ENCODE measurements around the gene DDN. TPM values are rescaled to one million over a fixed set of nuclear protein-coding genes. Genes with fewer than 3 reads are reported as not detected.

DDN gene
- total and polyA plus RNA-seq, 10 of the 15 experiments (the other 5 are each of a cell fraction or from before 2014, with no cell fraction given), result 0.10 to 13.4 (median 3.7) TPM

DNA sequence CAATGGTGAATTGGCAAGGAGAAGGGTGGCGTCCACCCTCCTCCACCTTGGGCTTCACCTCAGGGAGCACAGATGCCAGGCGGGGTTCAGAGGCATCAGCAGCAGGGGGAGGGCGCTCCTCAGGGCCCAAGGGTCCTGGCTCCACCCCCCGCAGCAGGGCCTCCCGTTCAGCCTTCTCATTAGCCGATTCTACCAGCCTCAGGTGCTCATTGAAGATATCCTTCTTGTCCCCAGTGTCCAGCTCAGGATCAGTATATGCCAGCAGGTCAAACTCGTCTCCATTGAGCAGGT lies 38.7 kb upstream of the DDN start:
- Histone ChIP-seq H3K4me1 (ENCODE audit: control insufficient read depth, insufficient read depth, low read length) (no peaks in the 10 kb centered on the region), H3K9me3 (replicated peaks; ENCODE audit: control insufficient read depth, insufficient read depth, low read length) (no peaks in the 10 kb centered on the region), H4K20me1 (ENCODE audit: control insufficient read depth, insufficient read depth) (no peaks in the 10 kb centered on the region), H2AFZ (ENCODE audit: control insufficient read depth, low read depth, low read length) (no peak overlapping the region), H3K36me3 (ENCODE audit: control insufficient read depth in 2 of 2, insufficient read depth in 2 of 2, low read length in 1 of 2) (peaks cover 26 to 67% of the 10 kb centered on the region in 2 experiments), H3K27me3 (replicated peaks in 1 of 2; ENCODE audit: control insufficient read depth in 2 of 2, insufficient read depth in 2 of 2, low read length in 1 of 2) (no peaks in the 10 kb centered on the region), H3K4me3 (no peak overlapping the region), H3K4me2 (ENCODE audit: control insufficient read depth, insufficient read depth) (no peak overlapping the region), H3K9ac (ENCODE audit: control insufficient read depth, insufficient read depth, low read length) (no peak overlapping the region), H3K79me2 (ENCODE audit: control insufficient read depth, insufficient read depth, low read length) (no peaks in the 10 kb centered on the region), H3K27ac (ENCODE audit: control insufficient read depth, insufficient read depth) (no peak overlapping the region)
- DNase-seq (ENCODE audit: low read depth, low spot score), result no peak
- ATAC-seq, result no peak
- POLR2A ChIA-PET, result interaction anchor here (1.5 kb wide), 1 partner anchor 21 kb away, joined by 5 read pairs; no protein-coding TSS in a partner anchor
- CTCF ChIA-PET, result interaction anchor here (0.6 to 1.0 kb wide), 4 partner anchors 11 to 197 kb away, joined by 3 to 4 read pairs (median 3); no protein-coding TSS in a partner anchor
- 83% methylated on average over 7 of the region's 7 CpGs for WGBS (ENCODE audit: insufficient coverage, insufficient replicate concordance, low lambda C conversion rate, missing lambda C conversion rate)
- RAD21 ChIA-PET (ENCODE audit: unreplicated experiment), result interaction anchor here (1.7 kb wide), 1 partner anchor 41 kb away, joined by 6 read pairs; no protein-coding TSS in a partner anchor
- intact Hi-C loops (cut with micrococcal nuclease; ENCODE audit: unreplicated experiment) (no loop called here), in situ Hi-C loops (cut with MboI) (no loop called here)
- SMC1A ChIA-PET (ENCODE audit: uncharacterized antibody, unreplicated experiment), result no interaction called here
- BruUV-seq (replicated peaks), result TSS peak; percentile 32
- FAIRE-seq, result no peak
- no peak for TF ChIP-seq MEF2A (IDR thresholded peaks at IDR 0.05; ENCODE audit: insufficient read depth, low read depth, low read length)
- TF ChIP-seq CBX5 (IDR thresholded peaks at IDR 0.05; ENCODE audit: low read depth), result no peak
- TF ChIP-seq, protein P1, sequence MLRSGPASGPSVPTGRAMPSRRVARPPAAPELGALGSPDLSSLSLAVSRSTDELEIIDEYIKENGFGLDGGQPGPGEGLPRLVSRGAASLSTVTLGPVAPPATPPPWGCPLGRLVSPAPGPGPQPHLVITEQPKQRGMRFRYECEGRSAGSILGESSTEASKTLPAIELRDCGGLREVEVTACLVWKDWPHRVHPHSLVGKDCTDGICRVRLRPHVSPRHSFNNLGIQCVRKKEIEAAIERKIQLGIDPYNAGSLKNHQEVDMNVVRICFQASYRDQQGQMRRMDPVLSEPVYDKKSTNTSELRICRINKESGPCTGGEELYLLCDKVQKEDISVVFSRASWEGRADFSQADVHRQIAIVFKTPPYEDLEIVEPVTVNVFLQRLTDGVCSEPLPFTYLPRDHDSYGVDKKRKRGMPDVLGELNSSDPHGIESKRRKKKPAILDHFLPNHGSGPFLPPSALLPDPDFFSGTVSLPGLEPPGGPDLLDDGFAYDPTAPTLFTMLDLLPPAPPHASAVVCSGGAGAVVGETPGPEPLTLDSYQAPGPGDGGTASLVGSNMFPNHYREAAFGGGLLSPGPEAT (IDR thresholded peaks at IDR 0.05; ENCODE audit: low read depth), result no peak
- TF ChIP-seq SP1 (IDR thresholded peaks at IDR 0.05; ENCODE audit: low read depth, low read length), result no peak
- TF ChIP-seq ESRRA (IDR thresholded peaks at IDR 0.05; ENCODE audit: low read length), result no peak
- TF ChIP-seq WRNIP1 (IDR thresholded peaks at IDR 0.05; ENCODE audit: borderline replicate concordance, low read depth, low read length), result no peak
- TF ChIP-seq NFYA (IDR thresholded peaks at IDR 0.05; ENCODE audit: borderline replicate concordance, low read depth, low read length), result no peak
- TF ChIP-seq, protein P2, sequence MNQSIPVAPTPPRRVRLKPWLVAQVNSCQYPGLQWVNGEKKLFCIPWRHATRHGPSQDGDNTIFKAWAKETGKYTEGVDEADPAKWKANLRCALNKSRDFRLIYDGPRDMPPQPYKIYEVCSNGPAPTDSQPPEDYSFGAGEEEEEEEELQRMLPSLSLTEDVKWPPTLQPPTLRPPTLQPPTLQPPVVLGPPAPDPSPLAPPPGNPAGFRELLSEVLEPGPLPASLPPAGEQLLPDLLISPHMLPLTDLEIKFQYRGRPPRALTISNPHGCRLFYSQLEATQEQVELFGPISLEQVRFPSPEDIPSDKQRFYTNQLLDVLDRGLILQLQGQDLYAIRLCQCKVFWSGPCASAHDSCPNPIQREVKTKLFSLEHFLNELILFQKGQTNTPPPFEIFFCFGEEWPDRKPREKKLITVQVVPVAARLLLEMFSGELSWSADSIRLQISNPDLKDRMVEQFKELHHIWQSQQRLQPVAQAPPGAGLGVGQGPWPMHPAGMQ (IDR thresholded peaks at IDR 0.05; ENCODE audit: borderline replicate concordance), result no peak
- no peak for TF ChIP-seq NFYB (IDR thresholded peaks at IDR 0.05; ENCODE audit: insufficient read depth, low read depth, low read length)
- TF ChIP-seq, protein P3, sequence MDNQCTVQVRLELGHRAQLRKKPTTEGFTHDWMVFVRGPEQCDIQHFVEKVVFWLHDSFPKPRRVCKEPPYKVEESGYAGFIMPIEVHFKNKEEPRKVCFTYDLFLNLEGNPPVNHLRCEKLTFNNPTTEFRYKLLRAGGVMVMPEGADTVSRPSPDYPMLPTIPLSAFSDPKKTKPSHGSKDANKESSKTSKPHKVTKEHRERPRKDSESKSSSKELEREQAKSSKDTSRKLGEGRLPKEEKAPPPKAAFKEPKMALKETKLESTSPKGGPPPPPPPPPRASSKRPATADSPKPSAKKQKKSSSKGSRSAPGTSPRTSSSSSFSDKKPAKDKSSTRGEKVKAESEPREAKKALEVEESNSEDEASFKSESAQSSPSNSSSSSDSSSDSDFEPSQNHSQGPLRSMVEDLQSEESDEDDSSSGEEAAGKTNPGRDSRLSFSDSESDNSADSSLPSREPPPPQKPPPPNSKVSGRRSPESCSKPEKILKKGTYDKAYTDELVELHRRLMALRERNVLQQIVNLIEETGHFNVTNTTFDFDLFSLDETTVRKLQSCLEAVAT (IDR thresholded peaks at IDR 0.05), result no peak
- no peak for TF ChIP-seq PML (IDR thresholded peaks at IDR 0.05; ENCODE audit: low read length)
- TF ChIP-seq EED (IDR thresholded peaks at IDR 0.05; ENCODE audit: low read depth), result no peak
- no peak for TF ChIP-seq BHLHE40 (IDR thresholded peaks at IDR 0.05; ENCODE audit: borderline replicate concordance in 1 of 2, low read depth in 2 of 2, low read length in 1 of 2)

Measured in GM12878 (cell line).